Neural crest cell (in vitro differentiated cells): ENCODE data around the gene RXRA. TPM values are rescaled to one million over a fixed set of nuclear protein-coding genes. Genes with fewer than 3 reads are reported as not detected.

Experiments used
- DNase-seq: peaks from one replicate; pipeline ENCODE4 v3.0.0; 2021; ENCODE audit warnings: low read depth, mixed read lengths, low spot score
- H3K27ac Mint-ChIP-seq: one replicate; pipeline ENCODE4 v1.8.0; 2021; ENCODE audit warnings: mild to moderate bottlenecking, mixed read lengths; ENCODE audit not compliant: unreplicated experiment
- H3K27me3 Mint-ChIP-seq: 2 replicates; pipeline ENCODE4 v1.8.0; 2021; ENCODE audit warnings: low read depth, mild to moderate bottlenecking, mixed read lengths
- H3K36me3 Mint-ChIP-seq: 2 replicates; pipeline ENCODE4 v1.8.0; 2021; ENCODE audit warnings: low read depth, mild to moderate bottlenecking, mixed read lengths
- H3K4me1 Mint-ChIP-seq: 2 replicates; pipeline ENCODE4 v1.8.0; 2021; ENCODE audit warnings: mixed read lengths
- H3K4me3 Mint-ChIP-seq: one replicate; pipeline ENCODE4 v1.8.0; 2021; ENCODE audit warnings: mild to moderate bottlenecking, mixed read lengths
- H3K9me3 Mint-ChIP-seq: 2 replicates; pipeline ENCODE4 v1.8.0; 2021; ENCODE audit warnings: mixed read lengths
- CTCF ChIP-seq: fragments of 200-600 bp; sonication (generic); conservative IDR thresholded peaks from 2 replicates; pipeline ENCODE4 v1.5.0; 2021; ENCODE audit warnings: antibody characterized with exemption, mild to moderate bottlenecking
- total RNA-seq: library from RNA; stranded (reverse); gene quantifications from 2 replicates; pipeline ENCODE4 v1.2.1, GENCODE V29; 2021

Gene RXRA
- total RNA-seq, 1 donor from 2014 or later, result 41.2 TPM

GRCh38 chr9:134411440-134412297 is 85.4 kb downstream of the RXRA start:
- Mint-ChIP-seq H3K36me3 (no peaks in the 10 kb centered on the region), H3K27me3 (no peaks in the 10 kb centered on the region), H3K9me3 (no peaks in the 10 kb centered on the region), H3K4me3 (no peak overlapping the region), H3K4me1 (peaks cover 17% of the 10 kb centered on the region), H3K27ac (no peak overlapping the region)
- no peak for TF ChIP-seq CTCF
- DNase-seq, result no peak

GRCh38 chr9:134412298-134412711 is 86.0 kb downstream of the RXRA start:
- Mint-ChIP-seq H3K9me3 (no peaks in the 10 kb centered on the region), H3K36me3 (no peaks in the 10 kb centered on the region), H3K27me3 (no peaks in the 10 kb centered on the region), H3K4me3 (no peak overlapping the region), H3K4me1 (peaks cover 11% of the 10 kb centered on the region), H3K27ac (no peak overlapping the region)
- no peak for DNase-seq
- TF ChIP-seq CTCF, result no peak

- DNase-seq, result no peak
- H3K27me3 Mint-ChIP-seq, result no peaks in the 10 kb centered on the region
- H3K27ac Mint-ChIP-seq, result no peak overlapping the region
- H3K9me3 Mint-ChIP-seq, result no peaks in the 10 kb centered on the region
- H3K4me1 Mint-ChIP-seq, result peaks cover 11% of the 10 kb centered on the region
- H3K36me3 Mint-ChIP-seq, result no peaks in the 10 kb centered on the region
- H3K4me3 Mint-ChIP-seq, result no peak overlapping the region
- no peak for TF ChIP-seq CTCF
These were observed 87.0 kb downstream of the RXRA start for GRCh38 chr9:134413112-134413715.

- peaks cover 11% of the 10 kb centered on the region for H3K4me1 Mint-ChIP-seq
- H3K27ac Mint-ChIP-seq, result no peak overlapping the region
- no peaks in the 10 kb centered on the region for H3K36me3 Mint-ChIP-seq
- no peak overlapping the region for H3K4me3 Mint-ChIP-seq
- H3K9me3 Mint-ChIP-seq, result no peaks in the 10 kb centered on the region
- H3K27me3 Mint-ChIP-seq, result no peaks in the 10 kb centered on the region
- no peak for DNase-seq
- no peak for TF ChIP-seq CTCF
These were observed 87.8 kb downstream of the RXRA start for GRCh38 chr9:134413890-134414623.

- H3K36me3 Mint-ChIP-seq, result no peaks in the 10 kb centered on the region
- H3K4me3 Mint-ChIP-seq, result no peak overlapping the region
- TF ChIP-seq CTCF, result no peak
- H3K27ac Mint-ChIP-seq, result no peak overlapping the region
- no peak for DNase-seq
- no peaks in the 10 kb centered on the region for H3K27me3 Mint-ChIP-seq
- H3K9me3 Mint-ChIP-seq, result no peaks in the 10 kb centered on the region
- peaks cover 6% of the 10 kb centered on the region for H3K4me1 Mint-ChIP-seq
These were observed 88.7 kb downstream of the RXRA start for GRCh38 chr9:134414900-134415425.
